ENCODE measurements around the gene RNF14.

- TF ChIP-seq EZH2 (IDR thresholded peaks at IDR 0.05; ENCODE audit: borderline replicate concordance, low read length): no peak
- no peak for TF ChIP-seq CTCF (IDR thresholded peaks at IDR 0.05; ENCODE audit: low read length)
Measured at GRCh38 chr5:141976176-141976575, 7.3 kb downstream of the RNF14 start.

Data from OCI-LY1 (cell line).